WERI-Rb-1 (cell line): ENCODE measurements around the gene IL27RA.

Experiments used
- DNase-seq: peaks from one replicate; pipeline ENCODE4 v3.0.0-alpha.2; 2020
- H3K27ac ChIP-seq: fragments of 250-450 bp; sonication (Bioruptor Pico); 2 replicates; pipeline ENCODE4 v1.5.1; 2020; ENCODE audit warnings: mild to moderate bottlenecking, moderate library complexity
- H3K27me3 ChIP-seq: fragments of 250-450 bp; sonication (Bioruptor Pico); 2 replicates; pipeline ENCODE4 v1.5.1; 2021; ENCODE audit warnings: mild to moderate bottlenecking, low read depth, moderate library complexity; ENCODE audit not compliant: insufficient read depth, severe bottlenecking
- H3K36me3 ChIP-seq: fragments of 250-450 bp; sonication (Bioruptor Pico); 2 replicates; pipeline ENCODE4 v1.5.1; 2020; ENCODE audit warnings: mild to moderate bottlenecking, moderate library complexity
- H3K4me3 ChIP-seq: 2 replicates; pipeline ENCODE4 v1.5.1; 2011; ENCODE audit warnings: low read depth, mild to moderate bottlenecking, control low read depth, low read length
- H3K9me3 ChIP-seq: fragments of 250-450 bp; sonication (Bioruptor Pico); 2 replicates; pipeline ENCODE4 v1.5.1; 2021; ENCODE audit warnings: mild to moderate bottlenecking, moderate library complexity; ENCODE audit not compliant: severe bottlenecking
- CTCF ChIP-seq: IDR thresholded peaks from 2 replicates; pipeline ENCODE4 v1.5.1; 2011; ENCODE audit warnings: low read depth, mild to moderate bottlenecking, control low read depth, inconsistent platforms, low read length

Gene IL27RA

GRCh38 chr19:14073261-14073924 is 41.8 kb downstream of the IL27RA start:
- Histone ChIP-seq H3K36me3 (no peaks in the 10 kb centered on the region), H3K27ac (peak overlapping the region; percentile 78), H3K27me3 (no peaks in the 10 kb centered on the region), H3K4me3 (peak overlapping the region; percentile 64), H3K9me3 (no peaks in the 10 kb centered on the region)
- peak; percentile 70 for TF ChIP-seq CTCF
- DNase-seq, result peak; percentile 67

- Histone ChIP-seq H3K9me3 (no peaks in the 10 kb centered on the region), H3K27me3 (no peaks in the 10 kb centered on the region), H3K27ac (peak overlapping the region; percentile 58), H3K4me3 (peak overlapping the region; percentile 64), H3K36me3 (no peaks in the 10 kb centered on the region)
- no peak for DNase-seq
- no peak for TF ChIP-seq CTCF
Measured at GRCh38 chr19:14073925-14074838, 42.6 kb downstream of the IL27RA start.

- no peak overlapping the region for H3K27ac ChIP-seq
- H3K4me3 ChIP-seq, result no peak overlapping the region
- no peaks in the 10 kb centered on the region for H3K27me3 ChIP-seq
- TF ChIP-seq CTCF, result no peak
- H3K36me3 ChIP-seq, result no peaks in the 10 kb centered on the region
- no peaks in the 10 kb centered on the region for H3K9me3 ChIP-seq
- no peak for DNase-seq
Measured at GRCh38 chr19:14078411-14078810, 46.8 kb downstream of the IL27RA start.

- peak; percentile 98 for DNase-seq
- Histone ChIP-seq H3K9me3 (no peaks in the 10 kb centered on the region), H3K27ac (peak overlapping the region; percentile 54), H3K36me3 (peaks cover 1% of the 10 kb centered on the region), H3K27me3 (no peaks in the 10 kb centered on the region), H3K4me3 (peak overlapping the region; percentile 66)
- TF ChIP-seq CTCF, result no peak
Measured at GRCh38 chr19:14080887-14081796, 49.6 kb downstream of the IL27RA start.

GRCh38 chr19:14081797-14082674 is 50.5 kb downstream of the IL27RA start:
- peak overlapping the region; percentile 66 for H3K4me3 ChIP-seq
- no peak for TF ChIP-seq CTCF
- no peaks in the 10 kb centered on the region for H3K9me3 ChIP-seq
- H3K27me3 ChIP-seq, result no peaks in the 10 kb centered on the region
- DNase-seq, result peak; percentile 61
- H3K27ac ChIP-seq, result peak overlapping the region; percentile 54
- peaks cover 10% of the 10 kb centered on the region for H3K36me3 ChIP-seq
